GM19351 (cell line): Measurements from ENCODE around the gene MATK.

ENCODE experiments used
- ATAC-seq: cut with Tn5 transposase; IDR thresholded peaks from one replicate; pipeline ENCODE4 v1.9.1; 2021; ENCODE audit warnings: mild to moderate bottlenecking, moderate library complexity; ENCODE audit not compliant: unreplicated experiment

MATK gene

GRCh38 chr19:3790209-3790734, 4.1 kb upstream of the MATK start:
- no peak for ATAC-seq

GRCh38 chr19:3788996-3789778, 3.0 kb upstream of the MATK start:
- ATAC-seq, result no peak

GRCh38 chr19:3785451-3785937, 687 bp downstream of the MATK start:
- no peak for ATAC-seq

GRCh38 chr19:3784607-3785450, 1.4 kb downstream of the MATK start:
- ATAC-seq, result no peak

GRCh38 chr19:3783660-3784584, 2.3 kb downstream of the MATK start:
- no peak for ATAC-seq

GRCh38 chr19:3782903-3783302, 3.3 kb downstream of the MATK start:
- ATAC-seq, result no peak

- ATAC-seq, result no peak
Observed at GRCh38 chr19:3782330-3782729, 3.9 kb downstream of the MATK start.

GRCh38 chr19:3781603-3782002, 4.6 kb downstream of the MATK start:
- ATAC-seq, result no peak

- ATAC-seq, result no peak
Observed at GRCh38 chr19:3780786-3781304, 5.3 kb downstream of the MATK start.

- ATAC-seq, result no peak
Observed at GRCh38 chr19:3778899-3779723, 7.1 kb downstream of the MATK start.

- ATAC-seq, result no peak
Observed at GRCh38 chr19:3778104-3778867, 7.9 kb downstream of the MATK start.

- no peak for ATAC-seq
Observed at GRCh38 chr19:3776479-3777040, 9.6 kb downstream of the MATK start.

- ATAC-seq, result no peak
Observed at GRCh38 chr19:3775831-3776230, 10.3 kb downstream of the MATK start.

- ATAC-seq, result no peak
Observed at GRCh38 chr19:3775374-3775711, 10.8 kb downstream of the MATK start.

- ATAC-seq, result no peak
Observed at GRCh38 chr19:3774621-3775373, 11.4 kb downstream of the MATK start.

GRCh38 chr19:3773814-3774515, 12.2 kb downstream of the MATK start:
- ATAC-seq, result no peak

GRCh38 chr19:3771906-3772455, 14.2 kb downstream of the MATK start, which contains the start of gene RAX2:
RAX2 (minus strand) TSS chr19:3772228; CDS start chr19:3771742, 486 bp downstream.
- ATAC-seq, result no peak
